Right renal pelvis (tissue), 4 donors: Measurements from ENCODE around the gene RBM17. TPM values are rescaled to one million over a fixed set of nuclear protein-coding genes. Genes with fewer than 3 reads are reported as not detected.
"Not testable (repeated sequence)": the region's sequence is repeated elsewhere in the genome, so short reads cannot be mapped to it uniquely, and the experiment has no call there.

Experiments
- DNase-seq, 4 donors: peaks; one replicate each; pipeline ENCODE4 v3.0.0-alpha.2; 2013; ENCODE audit warnings: low read depth in 4 of 4, low spot score in 3 of 4, missing footprints in 1 of 4
- polyA plus RNA-seq, 4 donors: library from polyadenylated mRNA; unstranded; fragments of 120-200 nt; gene quantifications; one replicate each; pipeline ENCODE4 v1.2.1, GENCODE V29; 2013; ENCODE audit not compliant: insufficient read length in 4 of 4

Gene RBM17, protein sequence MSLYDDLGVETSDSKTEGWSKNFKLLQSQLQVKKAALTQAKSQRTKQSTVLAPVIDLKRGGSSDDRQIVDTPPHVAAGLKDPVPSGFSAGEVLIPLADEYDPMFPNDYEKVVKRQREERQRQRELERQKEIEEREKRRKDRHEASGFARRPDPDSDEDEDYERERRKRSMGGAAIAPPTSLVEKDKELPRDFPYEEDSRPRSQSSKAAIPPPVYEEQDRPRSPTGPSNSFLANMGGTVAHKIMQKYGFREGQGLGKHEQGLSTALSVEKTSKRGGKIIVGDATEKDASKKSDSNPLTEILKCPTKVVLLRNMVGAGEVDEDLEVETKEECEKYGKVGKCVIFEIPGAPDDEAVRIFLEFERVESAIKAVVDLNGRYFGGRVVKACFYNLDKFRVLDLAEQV
- 100 to 1,000 TPM; 134 to 158 (median 138) TPM for polyA plus RNA-seq

DNA sequence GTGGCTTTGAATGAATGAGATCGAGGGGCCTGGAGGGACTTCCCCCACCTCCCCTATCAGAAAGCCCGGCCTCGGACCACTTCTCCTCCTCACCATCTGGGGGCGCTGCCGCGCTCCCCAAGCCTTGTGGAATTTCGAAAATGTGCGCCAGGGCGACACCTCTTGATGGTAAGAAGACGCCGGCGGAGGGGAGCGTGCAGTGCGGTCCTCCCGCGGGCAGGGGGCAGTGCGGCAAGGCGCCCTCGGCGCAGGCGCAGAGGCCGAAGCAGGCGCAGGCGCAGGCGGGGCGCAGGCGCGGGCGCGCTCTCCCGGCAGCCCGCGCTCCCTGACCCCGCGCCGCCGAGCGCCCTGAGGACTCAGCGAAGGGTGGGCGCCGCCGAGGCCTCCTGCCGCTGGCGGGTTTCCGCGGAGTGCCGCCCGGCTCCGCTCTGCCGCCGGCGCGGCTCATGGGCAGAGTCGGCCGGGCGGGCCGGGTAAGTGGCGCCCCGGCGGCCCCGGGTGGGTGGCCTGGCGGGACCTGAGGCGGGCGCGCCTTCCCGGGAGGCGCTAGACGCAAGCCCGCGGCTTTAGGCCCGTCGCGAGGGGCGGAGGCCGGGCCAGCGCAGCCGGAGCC is at the start of gene RBM17:
TSS of gene RBM17 (plus strand) at position 314 of the 613 bp plus-strand sequence. CDS start 8,032 bp downstream, outside the sequence.
- DNase-seq = peak; percentile 93 to 98 (median 95)

DNA sequence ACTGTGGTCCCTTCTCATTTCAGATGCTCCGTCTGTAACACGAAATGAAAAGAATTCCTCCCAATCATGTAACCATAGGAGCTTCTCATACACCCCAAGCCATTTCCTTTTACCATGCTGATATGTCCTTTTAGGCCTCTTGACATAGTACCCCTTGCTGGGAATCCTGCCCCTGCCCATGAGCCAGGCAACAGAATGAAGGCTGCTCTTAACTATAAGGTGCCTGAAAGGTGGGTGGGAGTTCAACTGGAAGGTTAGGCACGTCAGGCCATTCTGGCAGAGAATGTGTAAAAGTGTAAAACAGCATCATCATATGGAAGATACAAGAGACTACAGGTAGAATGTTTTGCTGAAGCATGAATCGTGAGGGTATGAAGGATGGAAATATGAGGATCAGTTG is 49.1 kb upstream of the RBM17 start:
- DNase-seq = no peak

DNA sequence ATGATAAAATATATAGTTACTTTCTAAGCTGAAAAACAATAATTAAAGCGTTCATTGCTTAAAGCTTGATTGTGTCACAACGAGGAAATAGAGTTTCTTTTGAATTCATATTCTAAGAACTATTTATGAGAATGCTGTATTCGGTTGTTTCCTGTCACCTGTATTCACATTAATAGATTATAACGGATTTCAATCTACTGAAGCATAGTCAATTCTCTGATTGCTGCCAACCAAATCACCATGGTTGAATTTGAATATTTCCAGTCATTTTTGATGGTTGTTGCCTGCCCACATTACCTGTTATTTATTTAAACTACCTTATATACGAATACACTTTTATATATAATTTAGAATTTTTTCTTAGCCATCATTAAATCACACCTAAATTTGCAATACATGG is 48.6 kb upstream of the RBM17 start:
- no peak for DNase-seq

DNA sequence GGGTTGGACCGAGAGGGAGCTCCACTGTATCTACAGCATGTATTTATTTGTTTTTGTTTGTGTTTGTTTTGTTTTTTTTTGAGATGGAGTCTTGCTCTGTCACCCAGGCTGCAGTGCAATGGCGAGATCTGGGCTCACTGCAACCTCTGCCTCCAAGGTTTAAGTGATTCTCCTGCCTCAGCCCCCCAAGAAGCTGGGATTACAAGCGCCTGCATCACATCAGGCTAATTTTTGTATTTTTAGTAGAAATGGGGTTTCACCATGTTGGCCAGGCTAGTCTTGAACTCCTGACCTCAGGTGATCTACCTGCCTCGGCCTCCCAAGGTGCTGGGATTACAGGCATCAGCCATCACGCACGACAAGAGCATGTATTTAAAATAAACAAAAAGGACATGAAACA is 45.5 kb upstream of the RBM17 start:
- not testable (repeated sequence) for DNase-seq

DNA sequence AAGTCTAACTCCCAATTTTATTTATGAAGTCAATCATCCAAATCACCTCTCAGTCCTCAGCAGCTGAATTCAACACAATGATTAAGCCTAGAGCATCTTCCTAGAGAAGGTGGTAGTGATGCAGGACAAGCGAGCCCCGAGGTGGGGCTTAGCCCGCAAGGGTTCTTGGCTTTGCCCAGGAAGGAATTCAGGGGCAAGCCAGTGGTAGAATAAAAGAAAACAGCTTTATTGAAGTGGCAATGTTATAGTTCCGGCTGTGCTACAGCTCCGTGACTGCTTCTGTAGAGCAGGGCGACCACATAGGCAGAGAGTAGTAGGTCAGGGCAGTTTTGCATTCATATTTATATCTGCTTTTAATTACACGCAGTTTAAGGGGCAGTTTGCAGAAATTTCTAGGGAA is 44.8 kb upstream of the RBM17 start:
- no peak for DNase-seq

DNA sequence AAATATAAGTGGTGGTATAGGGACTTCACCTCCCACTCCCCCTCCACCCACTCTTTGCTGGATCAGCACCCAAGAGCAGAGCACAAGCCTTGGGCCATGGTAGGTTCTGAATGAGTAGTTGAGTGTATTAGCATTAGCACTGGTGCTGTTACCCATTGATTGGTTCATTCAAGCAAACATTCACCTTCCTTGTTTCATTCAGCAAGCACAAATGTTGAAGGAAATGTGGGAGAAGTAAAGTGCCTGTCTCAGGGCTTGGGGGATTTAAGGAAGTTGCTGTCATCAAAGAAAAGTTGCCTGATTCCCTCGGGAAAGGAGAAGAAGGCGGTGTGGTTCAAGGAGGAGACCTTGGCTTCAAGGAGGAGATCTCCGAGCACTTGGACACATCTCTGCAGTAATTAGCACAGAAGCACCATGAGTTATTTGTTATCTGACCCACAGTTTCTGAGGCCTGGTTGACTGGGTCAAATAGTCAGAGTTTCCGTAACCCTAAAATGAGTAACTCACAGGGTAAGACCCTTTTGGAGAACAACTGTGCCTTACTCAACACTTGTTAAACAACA is 44.0 kb upstream of the RBM17 start:
- no peak for DNase-seq

DNA sequence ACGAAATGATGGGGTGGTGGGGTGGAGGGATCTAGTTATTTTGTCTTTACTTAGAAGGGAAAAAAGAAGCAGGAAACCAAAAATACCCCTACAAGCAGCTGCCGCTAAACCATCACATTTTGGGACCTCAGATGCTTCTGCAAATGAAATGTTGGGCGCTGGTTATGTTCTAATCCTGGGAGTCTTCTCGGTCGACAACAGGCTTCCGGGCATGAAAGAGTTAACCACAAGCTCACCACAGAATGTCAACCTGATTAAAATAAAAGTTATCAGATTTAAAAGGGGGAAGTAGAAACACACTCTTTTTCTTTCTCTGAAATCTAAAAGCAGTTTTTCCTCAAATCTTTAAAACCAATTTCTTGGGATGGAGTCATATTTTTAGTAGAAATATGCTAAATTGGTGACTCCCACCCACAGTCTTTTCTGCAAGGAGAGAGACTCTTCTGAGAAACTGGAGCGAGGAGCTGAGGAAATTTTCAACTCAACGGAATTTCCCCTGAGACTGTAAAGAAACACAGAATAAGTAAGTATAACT is 43.5 kb upstream of the RBM17 start:
- DNase-seq = no peak

DNA sequence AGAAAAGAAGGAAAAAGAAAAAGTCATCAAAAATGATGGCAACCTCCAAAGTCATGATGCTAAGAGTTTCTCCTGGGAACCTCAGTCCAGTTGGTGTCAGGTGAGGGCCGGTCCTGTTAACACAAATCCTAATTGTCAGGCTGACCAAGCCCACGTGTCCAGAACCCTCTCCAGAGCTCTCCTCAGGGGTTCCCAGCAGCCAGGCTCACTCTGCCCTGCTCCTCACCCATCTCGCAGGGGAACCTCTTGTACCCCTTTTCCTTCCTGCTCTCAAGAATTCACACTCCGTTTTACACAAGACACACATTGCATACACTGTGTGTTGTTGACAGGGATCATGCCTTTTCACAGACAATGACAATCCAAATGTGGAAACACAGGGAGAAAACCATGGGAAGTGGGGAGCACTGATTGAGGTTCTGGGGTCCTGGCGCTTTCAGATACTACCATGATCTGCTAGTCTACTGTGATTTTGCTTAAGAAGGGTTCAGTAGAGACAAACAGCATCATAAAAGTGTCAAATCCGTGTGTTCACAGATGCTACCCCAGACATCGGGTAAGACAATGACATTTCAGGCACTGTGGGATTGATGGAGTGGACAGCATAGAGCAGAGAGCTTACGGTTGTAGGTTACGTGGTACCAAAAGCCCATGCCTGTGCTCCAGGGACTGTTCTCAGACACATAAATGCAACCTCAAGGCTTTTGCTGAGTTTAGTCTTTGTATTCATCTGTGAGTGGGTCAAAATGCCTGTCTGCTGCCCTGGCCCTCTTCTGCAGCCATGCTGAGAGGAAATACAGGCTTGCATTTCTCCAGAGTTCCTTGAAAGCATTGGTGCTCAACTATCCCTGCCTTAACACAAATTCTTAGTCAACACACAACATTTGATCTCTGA is 42.7 kb upstream of the RBM17 start:
- no peak for DNase-seq

DNA sequence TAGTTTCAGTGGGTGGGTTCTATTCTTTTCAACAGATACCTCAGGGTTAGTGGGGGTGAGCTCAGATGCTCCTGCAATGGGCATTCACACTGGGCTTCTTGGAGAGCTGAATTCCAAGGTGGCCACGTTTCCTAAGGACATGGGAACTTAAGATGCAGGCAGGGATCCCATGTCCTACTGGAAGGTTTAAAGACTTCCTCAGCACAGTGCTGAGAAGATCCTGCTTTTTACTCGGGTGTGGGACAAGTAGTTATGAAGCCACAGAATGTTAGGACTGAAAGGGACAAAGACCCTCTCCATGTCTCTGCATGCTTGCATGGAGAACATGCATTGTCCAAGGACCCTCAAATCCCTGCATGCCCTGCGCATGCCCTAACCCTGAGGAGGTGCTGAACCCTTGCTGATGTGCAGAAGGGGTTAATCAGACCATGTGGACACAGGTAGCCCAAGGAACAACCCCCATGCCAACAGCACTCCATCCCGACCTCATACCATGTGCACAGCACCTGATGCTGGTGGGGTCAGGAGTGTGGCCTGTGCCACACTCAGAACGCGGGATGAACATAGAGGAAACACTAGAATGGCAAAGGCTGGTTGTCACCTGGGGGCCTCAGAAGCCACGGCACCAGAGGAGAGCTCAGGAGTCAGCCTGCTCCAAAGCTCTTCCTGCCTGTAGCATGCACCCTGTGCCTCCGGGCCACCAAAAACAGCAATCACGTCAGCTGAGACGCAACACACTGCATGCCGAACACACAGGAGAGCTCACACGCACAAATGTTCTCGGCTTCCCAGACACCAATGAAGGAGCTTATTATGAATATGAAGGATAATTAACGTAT is 41.8 kb upstream of the RBM17 start:
- DNase-seq = no peak

DNA sequence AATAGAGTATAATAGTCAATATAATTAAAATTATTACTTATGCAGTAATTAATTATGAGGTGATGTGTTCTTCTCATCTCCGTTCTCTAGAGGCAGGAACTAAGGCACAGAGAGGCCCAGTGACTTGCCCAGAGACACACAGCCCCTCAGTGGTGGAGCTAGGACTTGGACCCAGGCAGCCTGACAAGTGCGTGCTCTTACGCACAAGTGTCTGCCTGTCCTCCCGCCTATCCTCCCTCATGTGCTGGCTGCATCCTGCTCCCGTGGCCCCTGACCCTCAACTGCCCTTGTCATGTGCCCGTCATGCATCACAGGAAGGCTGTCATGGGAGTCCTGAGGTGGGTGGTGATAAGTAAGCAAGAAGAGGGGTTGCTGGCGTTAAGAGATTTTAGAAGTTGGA is 41.0 kb upstream of the RBM17 start:
- DNase-seq = no peak

DNA sequence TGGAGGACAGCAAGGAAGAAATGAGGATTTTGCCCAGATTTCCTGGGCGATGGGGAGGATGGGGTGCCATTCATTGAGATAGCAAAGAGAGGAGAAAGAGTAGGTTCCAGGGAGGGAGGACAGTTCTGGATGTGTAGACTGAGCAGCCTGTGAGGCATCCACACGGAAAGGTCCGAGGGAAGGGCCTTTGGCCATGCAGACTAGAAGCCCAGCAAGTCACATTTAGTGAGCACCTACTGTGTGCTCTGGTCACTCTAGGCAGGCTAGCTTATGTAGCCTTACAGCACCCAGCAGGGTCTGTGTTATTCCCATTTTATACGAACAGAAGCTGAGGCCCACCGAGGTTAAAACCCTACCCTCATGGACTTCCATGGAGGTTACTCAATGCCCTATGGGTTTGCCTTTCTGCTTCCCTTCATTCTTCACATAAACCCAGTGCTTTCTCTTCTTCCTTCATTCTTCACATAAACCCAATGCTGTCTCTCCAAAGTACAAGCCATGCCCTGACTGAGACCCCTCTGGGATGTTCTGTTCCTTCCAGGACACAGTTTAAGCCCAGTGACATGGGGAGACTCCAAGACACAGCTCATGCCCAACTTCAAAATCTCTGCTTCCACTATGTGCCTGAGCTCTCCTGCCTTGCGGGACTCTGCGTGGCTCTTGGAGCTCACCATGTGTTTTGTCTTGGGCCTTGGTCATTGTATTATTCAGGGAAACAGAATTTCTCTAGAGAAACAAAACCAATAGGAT is 40.4 kb upstream of the RBM17 start:
- no peak for DNase-seq

DNA sequence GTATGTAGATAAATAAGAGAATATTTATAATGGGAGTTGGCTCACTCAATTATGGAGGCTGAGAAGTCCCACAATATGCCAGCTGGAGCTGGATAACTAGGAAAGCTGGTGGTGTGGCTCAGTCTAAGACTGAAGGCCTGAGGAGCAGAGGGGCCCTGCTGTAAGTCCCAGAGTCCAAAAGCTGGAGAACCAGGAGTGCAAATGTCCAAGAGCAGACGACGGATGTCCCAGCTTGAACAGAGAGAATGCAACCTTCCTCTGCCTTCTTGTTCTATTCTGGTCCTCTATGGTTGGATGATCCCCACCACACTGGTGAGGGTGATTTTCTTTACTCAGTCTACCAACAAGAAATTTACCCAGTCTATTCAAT is 39.8 kb upstream of the RBM17 start:
- DNase-seq = no peak

DNA sequence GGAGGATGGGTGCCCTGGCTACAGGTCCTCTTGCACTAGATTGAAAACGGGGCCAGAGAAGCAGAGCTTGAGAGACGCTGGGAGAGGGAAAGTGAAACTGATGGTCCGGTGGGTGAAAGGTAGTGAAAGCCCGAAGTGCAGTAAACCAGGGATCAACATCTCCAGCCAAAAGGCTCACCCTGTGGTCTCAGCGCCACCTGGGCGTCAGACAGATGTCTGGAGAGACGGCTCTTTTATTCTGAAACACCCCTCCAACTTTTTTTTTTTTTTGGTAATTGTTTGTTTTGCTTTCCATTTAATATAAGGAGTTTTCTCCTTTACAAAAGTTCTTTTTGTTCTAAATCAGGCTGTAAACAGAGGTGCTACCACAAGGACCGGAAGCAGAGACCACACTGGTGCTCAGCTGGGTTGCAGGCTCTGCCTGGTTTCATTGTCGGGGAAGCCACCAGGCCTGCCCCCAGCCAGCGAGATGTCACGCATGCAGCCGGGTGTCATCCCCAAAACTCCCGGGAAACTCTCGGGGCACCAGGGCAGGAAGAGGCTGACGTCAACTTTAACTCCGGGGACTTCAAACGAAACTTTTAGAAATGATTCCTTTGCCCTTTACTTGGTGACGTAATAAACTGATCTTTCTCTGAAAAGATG is 37.9 kb upstream of the RBM17 start:
- no peak for DNase-seq

DNA sequence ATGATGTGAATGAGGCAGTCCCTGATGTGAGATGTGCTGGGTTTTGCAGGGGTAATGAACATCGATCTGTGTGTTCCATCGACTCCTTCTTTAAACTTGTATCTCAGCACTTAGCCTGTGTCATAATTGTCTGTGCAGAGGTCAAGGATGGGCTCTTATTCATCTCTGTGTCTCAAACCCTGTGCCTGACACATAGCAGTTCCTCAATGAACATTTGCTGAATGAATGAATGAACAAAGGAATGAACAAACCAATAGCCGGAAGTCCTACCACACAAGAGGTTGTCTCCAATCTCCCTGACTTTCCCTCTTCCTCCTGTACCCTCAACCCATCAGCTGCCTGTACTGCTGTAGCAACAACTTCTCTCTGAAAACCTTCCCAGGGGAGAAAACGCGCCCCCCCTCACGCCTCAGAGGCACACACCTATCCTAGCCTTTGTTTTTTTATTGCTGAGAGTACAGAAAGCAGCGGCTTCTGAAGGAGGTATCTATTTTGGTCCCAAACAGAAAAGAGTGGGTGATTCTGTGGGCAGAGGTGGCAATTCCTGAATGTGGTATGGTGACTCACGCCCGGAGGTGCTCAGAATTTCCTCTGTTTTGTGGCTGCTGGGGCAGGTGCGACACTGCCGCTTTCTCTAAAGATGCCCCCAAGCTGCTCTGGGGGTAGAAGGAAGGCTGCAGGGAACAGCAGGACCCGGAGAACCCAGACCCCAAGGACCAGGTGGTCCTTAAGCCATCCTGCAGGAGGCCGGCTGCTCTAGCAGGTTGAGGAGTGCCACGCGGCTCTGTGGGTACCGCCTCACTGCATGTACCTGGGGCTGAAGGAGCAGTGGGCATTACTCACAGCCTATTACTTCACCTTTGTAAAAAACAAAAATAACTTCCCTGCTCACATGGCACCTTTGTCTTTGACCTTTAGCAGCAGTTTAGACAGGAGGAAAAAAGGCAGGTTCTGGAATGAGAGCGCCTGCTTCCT is 36.3 kb upstream of the RBM17 start:
- DNase-seq = no peak

DNA sequence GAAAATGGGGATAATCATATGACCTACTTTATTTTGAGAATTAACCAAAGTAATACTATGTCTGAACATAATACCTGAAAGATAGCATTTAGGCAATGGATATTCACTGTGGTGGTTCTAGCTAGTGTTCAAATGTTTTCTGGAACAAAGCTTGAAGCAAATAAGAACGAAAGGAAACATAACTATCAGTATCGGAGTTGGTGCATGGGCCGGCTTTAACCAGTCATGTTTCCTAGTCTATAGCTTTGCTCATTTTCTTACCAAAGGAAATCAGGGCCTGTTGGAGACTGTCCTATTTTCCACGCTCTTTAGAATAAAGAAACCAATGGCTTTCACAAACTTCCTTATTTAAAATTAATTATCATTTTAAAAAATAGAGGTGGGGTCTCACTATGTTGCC is 35.5 kb upstream of the RBM17 start:
- no peak for DNase-seq

DNA sequence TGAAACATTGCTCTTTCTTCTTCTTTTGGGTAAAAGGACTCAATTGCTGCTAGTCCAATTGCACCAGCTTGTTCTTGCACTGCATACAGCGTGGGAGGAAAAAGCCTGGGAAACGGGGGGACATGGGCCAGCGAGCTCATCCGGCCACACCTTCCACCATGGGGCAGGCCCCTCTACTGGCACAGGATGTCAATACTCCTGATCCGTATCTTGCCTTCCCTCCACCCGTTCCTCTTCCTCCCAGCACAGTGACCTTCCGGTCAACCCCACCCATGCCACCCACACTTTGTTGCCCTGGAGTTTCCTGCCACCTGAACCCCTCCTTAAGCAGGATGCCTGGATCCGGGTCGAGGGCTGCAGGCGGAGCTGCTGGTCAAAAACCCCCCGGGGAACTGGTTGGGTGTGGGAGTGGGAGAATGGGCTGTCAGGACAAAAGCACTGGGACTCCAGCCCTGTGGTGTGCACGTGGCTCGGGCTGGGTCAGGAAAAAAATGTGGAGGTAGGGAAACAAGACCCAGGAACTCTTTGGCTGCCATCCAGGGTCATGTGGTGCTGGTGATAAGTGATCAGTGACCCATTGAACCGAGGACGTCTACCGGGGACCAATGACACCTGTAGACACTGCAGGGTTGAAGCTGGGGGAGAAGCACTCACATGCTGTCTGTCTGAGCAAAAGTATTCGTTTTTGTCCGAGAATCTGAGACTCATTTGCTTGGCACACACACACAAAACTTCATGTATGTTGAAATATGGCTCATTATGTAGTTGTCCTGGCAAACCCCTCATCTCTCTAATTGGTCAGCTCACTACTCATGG is 34.8 kb upstream of the RBM17 start:
- no peak for DNase-seq

DNA sequence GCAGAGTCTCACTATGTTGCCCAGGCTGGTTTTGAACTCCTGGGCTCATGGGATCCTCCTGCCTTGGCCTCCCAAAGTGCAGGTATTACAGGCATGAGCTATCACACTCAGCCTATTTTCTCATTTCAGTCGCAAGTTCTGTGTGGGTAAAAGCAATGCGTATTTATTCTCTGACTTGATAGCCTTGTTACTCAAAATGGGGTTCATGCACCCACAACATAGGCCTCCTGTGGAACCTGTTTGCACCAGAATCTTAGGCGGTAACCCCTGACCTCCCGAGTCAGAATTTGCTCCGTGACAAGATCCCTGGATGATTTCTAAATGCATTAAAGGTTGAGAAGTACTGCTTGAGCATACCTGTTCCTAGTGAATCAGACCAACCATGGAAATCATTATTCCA is 34.0 kb upstream of the RBM17 start:
- DNase-seq = no peak
